Small intestine (tissue), 7 donors: ENCODE measurements around the gene TBX6. TPM values are rescaled to one million over a fixed set of nuclear protein-coding genes. Genes with fewer than 3 reads are reported as not detected.
"Not testable (repeated sequence)": the region's sequence is repeated elsewhere in the genome, so short reads cannot be mapped to it uniquely, and the experiment has no call there.

Experiments used
- DNase-seq, 2 donors: peaks; one replicate each; pipeline versions ENCODE4 v3.0.0 to v3.0.0-alpha.2; 2013
- FAIRE-seq: peaks from 2 replicates; lab custom pipeline; 2012; peaks lifted over from hg19 to GRCh38; lab: Jason Lieb, UNC
- H3K27ac ChIP-seq, 3 donors: one replicate each; pipeline ENCODE4 v1.5.1; 2013; ENCODE audit warnings: low read length in 2 of 3, mild to moderate bottlenecking in 2 of 3, control low read depth in 1 of 3, inconsistent platforms in 1 of 3, low read depth in 1 of 3, moderate library complexity in 1 of 3
- H3K27me3 ChIP-seq, 3 donors: one replicate each; pipeline ENCODE4 v1.6.1; 2013; ENCODE audit warnings: low read length in 3 of 3, inconsistent platforms in 1 of 3; ENCODE audit not compliant: control insufficient read depth in 3 of 3, insufficient read depth in 3 of 3
- H3K36me3 ChIP-seq, 3 donors: one replicate each; pipeline ENCODE4 v1.6.1; 2013; ENCODE audit warnings: low read length in 3 of 3, inconsistent platforms in 1 of 3, low read depth in 1 of 3, mild to moderate bottlenecking in 1 of 3, moderate library complexity in 1 of 3; ENCODE audit not compliant: control insufficient read depth in 3 of 3, insufficient read depth in 2 of 3
- H3K4me1 ChIP-seq, 3 donors: one replicate each; pipeline ENCODE4 v1.6.1; 2013; ENCODE audit warnings: low read length in 2 of 3, inconsistent platforms in 1 of 3, low read depth in 1 of 3, mild to moderate bottlenecking in 1 of 3, moderate library complexity in 1 of 3; ENCODE audit not compliant: control insufficient read depth in 3 of 3, insufficient read depth in 2 of 3
- H3K4me3 ChIP-seq, 3 donors: one replicate each; pipeline ENCODE4 v1.5.1; 2013; ENCODE audit warnings: low read length in 3 of 3, control low read depth in 1 of 3, inconsistent platforms in 1 of 3, low read depth in 1 of 3, mild to moderate bottlenecking in 1 of 3, moderate library complexity in 1 of 3
- H3K9me3 ChIP-seq, 2 donors: one replicate each; pipeline ENCODE4 v1.6.1; 2013; ENCODE audit warnings: low read depth in 1 of 2, low read length in 1 of 2; ENCODE audit not compliant: control insufficient read depth in 2 of 2, insufficient read depth in 1 of 2
- WGBS, 3 donors: extraction: QIAGEN DNeasy Blood & Tissue Kit; methylation state at CpG; one replicate each; pipeline ENCODE4 v1.1.7; 2013; 5-methylcytosine and 5-hydroxymethylcytosine counted together
- polyA plus RNA-seq, 4 donors: library from polyadenylated mRNA; stranded (reverse) in 3 of 4; unstranded in 1 of 4; fragments of 200-250 nt in 3 of 4; fragments of 120-200 nt in 1 of 4; gene quantifications; one replicate each; pipeline versions ENCODE4 v1.2.1 to v1.2.3, GENCODE V29; 2013
- donor health status: healthy with polysubstance abuse.
- donor health status: control.
- donor health status: control.
- donor health status: Bipolar disorder and iron deficiency.
- donor health status: healthy.

Gene TBX6
- polyA plus RNA-seq, 4 donors = 0.54 to 1.6 (median 1.2) TPM

DNA sequence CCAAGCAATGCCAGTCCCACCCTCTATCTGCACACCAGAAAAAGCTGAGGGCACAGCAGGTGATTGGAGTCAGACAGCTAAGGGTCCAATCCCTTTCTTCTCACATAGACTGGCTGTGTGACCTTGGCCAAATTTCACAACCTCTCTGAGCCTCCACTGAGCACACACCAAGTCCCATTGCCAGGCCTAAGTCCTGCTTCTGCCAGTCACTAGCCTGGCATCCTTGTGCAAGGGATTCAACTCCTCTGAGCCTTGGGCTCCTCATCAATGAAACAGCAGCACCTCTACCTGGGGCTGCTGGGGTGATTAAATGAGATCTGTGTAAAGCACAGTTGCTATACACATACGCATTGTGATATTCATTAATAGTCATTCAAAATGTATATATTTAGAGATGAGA, 45.1 kb downstream of the TBX6 start:
- FAIRE-seq (no peak), DNase-seq (no peak)
- Histone ChIP-seq H3K36me3 (no peaks in the 10 kb centered on the region), H3K27me3 (peaks cover 0 to 8% (median 0%) of the 10 kb centered on the region in 3 donors), H3K27ac (no peak overlapping the region), H3K4me1 (no peaks in the 10 kb centered on the region), H3K9me3 (no peaks in the 10 kb centered on the region), H3K4me3 (no peak overlapping the region)
- WGBS, 3 donors = 73 to 93% (median 87%) methylated on average over 1 of the region's 1 CpG

DNA sequence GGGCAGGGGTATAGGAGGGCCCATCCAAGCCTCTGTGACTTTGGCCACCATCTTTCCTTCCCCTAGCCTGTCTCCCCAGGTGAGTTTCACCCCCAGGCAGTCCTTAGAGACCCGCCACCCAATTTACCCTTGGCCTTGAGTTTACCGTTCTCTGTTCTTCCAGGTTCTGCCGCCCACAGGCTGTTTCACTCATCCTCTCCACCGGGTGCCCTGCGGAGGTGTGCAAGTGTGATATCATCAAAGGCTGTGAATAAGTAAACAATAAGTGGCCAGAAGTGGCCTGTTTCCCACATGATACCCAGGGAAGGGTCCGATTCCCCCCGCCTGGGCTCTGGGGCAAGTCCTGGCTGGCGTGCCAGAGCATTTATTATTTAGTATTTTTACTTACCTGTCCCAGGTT, 45.5 kb downstream of the TBX6 start:
- 54 to 63% (median 58%) methylated on average over 8 of the region's 8 CpGs for WGBS, 3 donors
- Histone ChIP-seq H3K9me3 (no peaks in the 10 kb centered on the region), H3K36me3 (no peaks in the 10 kb centered on the region), H3K4me3 (no peak overlapping the region), H3K4me1 (no peaks in the 10 kb centered on the region), H3K27me3 (peaks cover 0 to 8% (median 0%) of the 10 kb centered on the region in 3 donors), H3K27ac (no peak overlapping the region)
- FAIRE-seq (no peak), DNase-seq (no peak)

DNA sequence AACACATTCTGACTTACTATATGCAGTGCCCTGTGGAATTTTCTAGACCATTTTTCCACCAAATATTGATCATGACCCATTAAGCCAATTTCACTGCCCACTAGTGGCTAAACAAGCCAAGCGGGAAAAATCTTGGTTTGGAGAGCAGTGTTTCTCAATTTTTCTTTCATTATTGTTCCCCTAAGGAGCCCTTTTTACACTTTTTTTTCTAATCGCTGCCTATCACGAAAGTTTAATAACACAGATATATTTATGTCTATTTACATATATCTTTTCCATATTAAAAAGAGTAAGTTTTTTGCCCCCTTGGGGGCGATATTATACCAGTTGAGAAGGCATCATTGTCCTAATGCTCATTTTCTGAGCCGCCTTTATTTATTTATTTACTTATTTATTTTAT, 49.9 kb downstream of the TBX6 start:
- DNase-seq (no peak), FAIRE-seq (no peak)
- Histone ChIP-seq H3K27ac (no peak overlapping the region), H3K9me3 (no peaks in the 10 kb centered on the region), H3K4me1 (no peaks in the 10 kb centered on the region), H3K36me3 (no peaks in the 10 kb centered on the region), H3K4me3 (no peak overlapping the region), H3K27me3 (peaks cover 0 to 8% (median 0%) of the 10 kb centered on the region in 3 donors)
- WGBS, 3 donors = 10 to 24% (median 15%) methylated on average over 5 of the region's 5 CpGs

DNA sequence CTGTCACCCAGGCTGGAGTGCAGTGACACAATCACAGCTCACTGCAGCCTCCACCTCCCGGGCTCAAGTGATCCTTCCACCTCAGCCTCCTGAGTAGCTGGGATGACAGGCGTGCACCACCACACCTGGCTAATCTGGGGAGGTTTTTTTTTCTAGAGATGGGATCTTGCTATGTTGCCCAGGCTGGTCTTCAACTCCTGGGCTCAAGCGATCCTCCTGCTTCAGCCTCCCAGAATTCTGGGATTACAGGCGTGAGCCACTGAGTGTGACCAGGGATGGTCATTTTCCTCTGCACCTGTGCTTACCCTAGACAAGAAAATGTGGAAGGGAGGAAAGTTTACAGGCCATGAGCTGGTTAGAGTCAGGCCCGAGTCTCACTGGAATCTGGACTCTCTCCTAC, 51.0 kb downstream of the TBX6 start:
- H3K4me3 ChIP-seq, H3K36me3 ChIP-seq, H3K27ac ChIP-seq, H3K27me3 ChIP-seq, H3K4me1 ChIP-seq, DNase-seq, FAIRE-seq, H3K9me3 ChIP-seq: not testable (repeated sequence)
- WGBS, 3 donors = 79 to 91% (median 86%) methylated on average over 5 of the region's 5 CpGs

DNA sequence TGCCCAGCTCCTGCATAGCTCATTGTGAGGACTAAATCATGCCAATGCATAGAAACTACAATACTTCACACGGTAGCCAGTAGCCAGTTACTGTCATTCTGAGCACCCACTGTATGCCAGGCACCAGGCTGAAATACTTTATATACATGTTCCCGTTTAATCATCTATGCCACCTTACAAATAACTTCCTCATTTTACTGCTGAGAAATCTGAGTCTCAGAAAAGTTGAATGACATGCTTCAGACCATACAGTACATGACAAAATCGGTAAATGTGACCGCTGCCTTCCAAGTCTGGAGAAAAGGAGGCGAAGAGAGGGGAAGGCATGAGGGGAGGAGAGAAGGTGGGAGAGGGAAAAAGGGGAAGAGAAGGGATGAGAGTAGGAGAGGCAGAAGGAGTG, 51.5 kb downstream of the TBX6 start:
- H3K9me3 ChIP-seq = no peaks in the 10 kb centered on the region
- 61 to 67% (median 63%) methylated on average over 5 of the region's 5 CpGs for WGBS, 3 donors
- no peak for FAIRE-seq

More for the DNA sequence above, 51.5 kb downstream of the TBX6 start:
- Histone ChIP-seq H3K36me3 (no peaks in the 10 kb centered on the region), H3K4me3 (no peak overlapping the region), H3K27ac (no peak overlapping the region), H3K4me1 (no peaks in the 10 kb centered on the region), H3K27me3 (peaks cover 0 to 4% (median 2%) of the 10 kb centered on the region in 3 donors)
- no peak for DNase-seq

Other genes starting within 250 kb of the TBX6 start
- 10 to 100 TPM; 51.9 to 76.9 (median 61.2) TPM for gene CDIPT, start 228.7 kb downstream of the TBX6 start, polyA plus RNA-seq
- 10 to 100 TPM in 2 of 4 donors, under 1 TPM in 2; 0.67 to 38.9 (median 8.8) TPM for gene SEZ6L2, start 192.4 kb downstream of the TBX6 start, polyA plus RNA-seq
- gene ASPHD1, start 191.4 kb downstream of the TBX6 start, polyA plus RNA-seq = 10 to 100 TPM in 1 of 4 donors, 1 to 10 TPM in 2, under 1 TPM in 1; 0.67 to 11.5 (median 3.0) TPM
- gene KCTD13, start 165.7 kb downstream of the TBX6 start, polyA plus RNA-seq = 10 to 100 TPM; 10.8 to 26.6 (median 15.9) TPM
- 100 to 1,000 TPM; 163 to 334 (median 242) TPM for gene TMEM219, start 129.8 kb downstream of the TBX6 start, polyA plus RNA-seq
- 10 to 100 TPM; 21.6 to 36.7 (median 29.0) TPM for gene TAOK2, start 118.1 kb downstream of the TBX6 start, polyA plus RNA-seq
- gene HIRIP3, start 96.3 kb downstream of the TBX6 start, polyA plus RNA-seq = 10 to 100 TPM; 10.1 to 15.2 (median 14.8) TPM
- 10 to 100 TPM; 49.2 to 80.4 (median 55.9) TPM for gene INO80E, start 95.7 kb downstream of the TBX6 start, polyA plus RNA-seq
- gene DOC2A, start 80.9 kb downstream of the TBX6 start, polyA plus RNA-seq = 1 to 10 TPM in 3 of 4 donors, not detected in 1; 1.3 to 4.6 (median 1.6) TPM
- gene C16orf92, start 68.7 kb downstream of the TBX6 start, polyA plus RNA-seq = not detected
- 1 to 10 TPM in 1 of 4 donors, under 1 TPM in 1, not detected in 2; 0.47 to 1.4 TPM for gene TLCD3B, start 60.7 kb downstream of the TBX6 start, polyA plus RNA-seq
- 1,000 to 10,000 TPM in 2 of 4 donors, 100 to 1,000 TPM in 2; 406 to 1,111 (median 984) TPM for gene ALDOA, start 26.2 kb downstream of the TBX6 start, polyA plus RNA-seq
- gene PPP4C, start 15.9 kb downstream of the TBX6 start, polyA plus RNA-seq = 100 to 1,000 TPM in 3 of 4 donors, 10 to 100 TPM in 1; 93.0 to 145 (median 122) TPM
- gene YPEL3, start 4.3 kb upstream of the TBX6 start, polyA plus RNA-seq = 100 to 1,000 TPM in 2 of 4 donors, 10 to 100 TPM in 2; 39.6 to 154 (median 99.6) TPM
- 10 to 100 TPM; 13.2 to 23.9 (median 19.5) TPM for gene GDPD3, start 21.6 kb upstream of the TBX6 start, polyA plus RNA-seq
- 100 to 1,000 TPM; 174 to 241 (median 194) TPM for gene MAPK3, start 31.3 kb upstream of the TBX6 start, polyA plus RNA-seq
- gene CORO1A, start 91.7 kb upstream of the TBX6 start, polyA plus RNA-seq = 10 to 100 TPM; 27.3 to 65.7 (median 32.7) TPM
- gene BOLA2B, start 101.7 kb upstream of the TBX6 start, polyA plus RNA-seq = 100 to 1,000 TPM in 3 of 4 donors, 10 to 100 TPM in 1; 55.8 to 614 (median 378) TPM
- 100 to 1,000 TPM in 2 of 4 donors, 10 to 100 TPM in 2; 77.2 to 318 (median 185) TPM for gene SLX1A, start 102.0 kb upstream of the TBX6 start, polyA plus RNA-seq
- gene SULT1A3, start 107.3 kb upstream of the TBX6 start, polyA plus RNA-seq = 100 to 1,000 TPM in 2 of 4 donors, 10 to 100 TPM in 2; 34.6 to 376 (median 148) TPM
- 10 to 100 TPM in 2 of 4 donors, 1 to 10 TPM in 2; 2.7 to 16.6 (median 7.3) TPM for gene NPIPB13, start 156.6 kb upstream of the TBX6 start, polyA plus RNA-seq